DND-41 (cell line): ENCODE results near the gene SPATA6.

Experiments used
- ATAC-seq: fragments of 200-7000 bp; cut with Tn5 transposase; 3 replicates; pipeline ENCODE4 v1.9.1; 2021; ENCODE audit warnings: low read depth; ENCODE audit not compliant: insufficient read depth
- DNase-seq: peaks from one replicate; pipeline ENCODE4 v3.0.0-alpha.2; 2020
- H2AFZ ChIP-seq: 2 replicates; pipeline ENCODE4 v1.6.0; 2012; ENCODE audit warnings: low read depth, low read length
- H3K27ac ChIP-seq: 2 replicates; pipeline ENCODE4 v1.5.1; 2012; ENCODE audit warnings: low read length, inconsistent platforms
- H3K27me3 ChIP-seq: fragments of 200-600 bp; sonication (generic); 2 replicates; pipeline ENCODE4 v1.6.0; 2012; ENCODE audit warnings: low read length, mild to moderate bottlenecking, inconsistent platforms; ENCODE audit not compliant: insufficient read depth, poor library complexity
- H3K36me3 ChIP-seq: 2 replicates; pipeline ENCODE4 v1.5.1; 2012; ENCODE audit warnings: low read length, inconsistent platforms; ENCODE audit not compliant: insufficient read depth
- H3K4me1 ChIP-seq: 2 replicates; pipeline ENCODE4 v1.5.1; 2012; ENCODE audit warnings: mild to moderate bottlenecking, low read length; ENCODE audit not compliant: insufficient read depth
- H3K4me2 ChIP-seq: 2 replicates; pipeline ENCODE4 v1.6.0; 2012; ENCODE audit warnings: mild to moderate bottlenecking, moderate library complexity, low read length, inconsistent platforms; ENCODE audit not compliant: insufficient read depth
- H3K4me3 ChIP-seq, 2 experiments: fragments of 200-600 bp in 1 of 2; shearing (Covaris generic) in 1 of 2; 2 replicates each; pipeline ENCODE4 v1.5.1; 2012 to 2016; ENCODE audit warnings: inconsistent platforms in 2 of 2, low read length in 2 of 2, mild to moderate bottlenecking in 2 of 2, low read depth in 1 of 2, moderate library complexity in 1 of 2
- H3K79me2 ChIP-seq: 2 replicates; pipeline ENCODE4 v1.6.0; 2012; ENCODE audit warnings: low read length, inconsistent platforms; ENCODE audit not compliant: insufficient read depth
- H3K9ac ChIP-seq: 2 replicates; pipeline ENCODE4 v1.6.0; 2012; ENCODE audit warnings: low read depth, mild to moderate bottlenecking, inconsistent platforms, low read length, moderate library complexity
- H3K9me3 ChIP-seq: 2 replicates; pipeline ENCODE4 v1.5.1; 2012; ENCODE audit warnings: low read length, moderate library complexity, mild to moderate bottlenecking, inconsistent platforms; ENCODE audit not compliant: insufficient read depth, severe bottlenecking
- H4K20me1 ChIP-seq: 2 replicates; pipeline ENCODE4 v1.6.0; 2012; ENCODE audit warnings: low read length; ENCODE audit not compliant: insufficient read depth
- CTCF ChIP-seq: IDR thresholded peaks from 2 replicates; pipeline ENCODE4 v1.5.1; 2012; ENCODE audit warnings: borderline replicate concordance, low read length, moderate library complexity, mild to moderate bottlenecking; ENCODE audit not compliant: poor library complexity, severe bottlenecking; ENCODE audit errors: extremely low read depth
- EZH2 ChIP-seq: IDR thresholded peaks from 3 replicates; pipeline ENCODE4 v1.6.1; 2012; ENCODE audit warnings: borderline replicate concordance, low read depth, mild to moderate bottlenecking, moderate library complexity, low read length, inconsistent platforms; ENCODE audit not compliant: severe bottlenecking

SPATA6 gene

DNA sequence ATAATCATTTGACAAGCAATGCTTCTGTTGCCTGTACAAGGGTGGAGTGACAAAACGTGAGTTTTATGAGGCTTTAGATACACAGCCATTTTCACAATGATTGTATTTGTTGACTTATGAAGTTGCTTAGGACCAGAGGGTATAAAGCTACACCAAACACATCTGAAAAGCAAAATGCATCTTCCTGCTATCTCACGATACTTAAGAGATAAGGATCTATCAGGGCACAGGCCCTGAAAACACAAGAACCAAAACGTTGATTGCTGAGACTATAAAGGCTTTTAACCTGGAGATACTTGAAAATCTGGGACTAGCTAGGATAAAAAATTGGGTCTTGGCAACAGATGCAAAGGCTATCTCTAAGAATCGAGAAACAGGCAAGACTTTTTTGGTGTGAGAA, 133.7 kb downstream of the SPATA6 start:
- H3K9ac ChIP-seq = no peak overlapping the region
- ATAC-seq (no peak), DNase-seq (no peak)
- no peaks in the 10 kb centered on the region for H3K79me2 ChIP-seq
- H3K27ac ChIP-seq = no peak overlapping the region
- no peaks in the 10 kb centered on the region for H3K9me3 ChIP-seq
- no peak overlapping the region for H2AFZ ChIP-seq
- H4K20me1 ChIP-seq = no peaks in the 10 kb centered on the region
- no peak overlapping the region for H3K4me3 ChIP-seq
- no peaks in the 10 kb centered on the region for H3K27me3 ChIP-seq
- H3K36me3 ChIP-seq = no peaks in the 10 kb centered on the region
- TF ChIP-seq CTCF (no peak), EZH2 (no peak)
- H3K4me2 ChIP-seq = no peak overlapping the region
- H3K4me1 ChIP-seq = no peaks in the 10 kb centered on the region

- no peak for DNase-seq
Measured at GRCh38 chr1:48333316-48333715, 138.7 kb downstream of the SPATA6 start.

DNA sequence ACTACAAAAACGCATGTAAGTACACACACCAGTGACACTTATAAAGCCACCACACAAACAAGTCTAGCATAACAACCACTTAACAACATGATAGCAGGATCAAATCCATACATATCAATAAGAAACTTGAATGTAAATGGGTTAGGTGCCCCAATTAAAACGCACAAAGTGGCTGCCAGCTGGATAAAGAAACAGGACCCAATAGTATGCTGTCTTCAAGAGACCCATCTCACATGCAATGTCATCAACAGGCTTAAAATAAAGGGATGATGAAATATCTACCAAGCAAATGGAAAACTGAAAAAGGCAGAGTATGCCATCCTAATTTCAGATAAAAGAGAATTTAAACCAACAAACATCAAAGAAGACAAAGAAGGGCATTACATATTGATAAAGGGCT, 139.9 kb downstream of the SPATA6 start:
- Histone ChIP-seq H3K4me1 (no peaks in the 10 kb centered on the region), H3K4me2 (no peak overlapping the region), H2AFZ (no peak overlapping the region), H3K27me3 (no peaks in the 10 kb centered on the region), H3K9me3 (peaks cover 8% of the 10 kb centered on the region), H3K79me2 (no peaks in the 10 kb centered on the region), H3K9ac (no peak overlapping the region), H3K27ac (no peak overlapping the region), H3K36me3 (no peaks in the 10 kb centered on the region), H3K4me3 (no peak overlapping the region), H4K20me1 (no peaks in the 10 kb centered on the region)
- TF ChIP-seq CTCF = no peak
- DNase-seq (no peak), ATAC-seq (no peak)

More at GRCh38 chr1:48333316-48333715, 138.7 kb downstream of the SPATA6 start:
- no peak overlapping the region for H3K27ac ChIP-seq
- no peak overlapping the region for H3K9ac ChIP-seq
- peaks cover 8% of the 10 kb centered on the region for H3K9me3 ChIP-seq
- no peak for ATAC-seq
- H2AFZ ChIP-seq = no peak overlapping the region
- no peaks in the 10 kb centered on the region for H3K4me1 ChIP-seq
- H3K36me3 ChIP-seq = no peaks in the 10 kb centered on the region
- H3K4me2 ChIP-seq = no peak overlapping the region
- TF ChIP-seq CTCF = no peak
- TF ChIP-seq EZH2 = no peak
- no peaks in the 10 kb centered on the region for H3K79me2 ChIP-seq
- H3K4me3 ChIP-seq = no peak overlapping the region
- H4K20me1 ChIP-seq = no peaks in the 10 kb centered on the region
- H3K27me3 ChIP-seq = no peaks in the 10 kb centered on the region

GRCh38 chr1:48329905-48330304, 142.1 kb downstream of the SPATA6 start:
- no peaks in the 10 kb centered on the region for H3K79me2 ChIP-seq
- H3K9me3 ChIP-seq = peaks cover 8% of the 10 kb centered on the region
- H3K27ac ChIP-seq = no peak overlapping the region
- DNase-seq (no peak), ATAC-seq (no peak)
- no peak overlapping the region for H3K4me2 ChIP-seq
- no peak overlapping the region for H3K4me3 ChIP-seq
- H3K9ac ChIP-seq = no peak overlapping the region
- TF ChIP-seq EZH2 = no peak
- no peak for TF ChIP-seq CTCF
- no peaks in the 10 kb centered on the region for H3K27me3 ChIP-seq
- no peaks in the 10 kb centered on the region for H4K20me1 ChIP-seq
- no peaks in the 10 kb centered on the region for H3K4me1 ChIP-seq
- no peaks in the 10 kb centered on the region for H3K36me3 ChIP-seq
- H2AFZ ChIP-seq = no peak overlapping the region
